ENCODE measurements around the gene CNTNAP2.

GRCh38 chr7:146885231-146885630 is 768.6 kb downstream of the CNTNAP2 start:
- no peak for TF ChIP-seq EZH2phosphoT487 (IDR thresholded peaks at IDR 0.05; ENCODE audit: insufficient read depth, low read depth)
- TF ChIP-seq EZH2 (IDR thresholded peaks at IDR 0.05; ENCODE audit: insufficient read depth, poor library complexity, severe bottlenecking) = no peak

Measured in GM23248 (cell line).